Central memory CD8-positive, alpha-beta T cell (primary cell): Measurements from ENCODE around the gene CCDC73.

Source experiments
- ATAC-seq: fragments of 150-1000 bp; cut with Tn5 transposase; replicated peaks from 2 replicates; pipeline ENCODE4 v1.10.0; 2022; ENCODE audit warnings: mild to moderate bottlenecking, moderate FRiP score, moderate number of reproducible peaks; ENCODE audit not compliant: poor library complexity, severe bottlenecking; ENCODE audit errors: extremely low read depth
- DNase-seq, 2 donors: peaks; one replicate each; pipeline ENCODE4 v3.0.0; 2021; ENCODE audit warnings: low spot score in 2 of 2
- H3K27ac Mint-ChIP-seq: one replicate; pipeline ENCODE4 v1.8.0; 2022; ENCODE audit warnings: low read depth, mild to moderate bottlenecking, moderate library complexity, mixed read lengths
- H3K27me3 Mint-ChIP-seq: one replicate; pipeline ENCODE4 v1.8.0; 2022; ENCODE audit warnings: mixed read lengths
- H3K36me3 Mint-ChIP-seq: one replicate; pipeline ENCODE4 v1.8.0; 2022; ENCODE audit warnings: mild to moderate bottlenecking, moderate library complexity, mixed read lengths; ENCODE audit not compliant: insufficient read depth
- H3K4me1 Mint-ChIP-seq: one replicate; pipeline ENCODE4 v1.8.0; 2022; ENCODE audit warnings: mixed read lengths
- H3K4me3 Mint-ChIP-seq: one replicate; pipeline ENCODE4 v1.8.0; 2022; ENCODE audit warnings: mild to moderate bottlenecking, moderate library complexity, mixed read lengths
- H3K9me3 Mint-ChIP-seq: one replicate; pipeline ENCODE4 v1.8.0; 2022; ENCODE audit warnings: mixed read lengths

CCDC73 gene

DNA sequence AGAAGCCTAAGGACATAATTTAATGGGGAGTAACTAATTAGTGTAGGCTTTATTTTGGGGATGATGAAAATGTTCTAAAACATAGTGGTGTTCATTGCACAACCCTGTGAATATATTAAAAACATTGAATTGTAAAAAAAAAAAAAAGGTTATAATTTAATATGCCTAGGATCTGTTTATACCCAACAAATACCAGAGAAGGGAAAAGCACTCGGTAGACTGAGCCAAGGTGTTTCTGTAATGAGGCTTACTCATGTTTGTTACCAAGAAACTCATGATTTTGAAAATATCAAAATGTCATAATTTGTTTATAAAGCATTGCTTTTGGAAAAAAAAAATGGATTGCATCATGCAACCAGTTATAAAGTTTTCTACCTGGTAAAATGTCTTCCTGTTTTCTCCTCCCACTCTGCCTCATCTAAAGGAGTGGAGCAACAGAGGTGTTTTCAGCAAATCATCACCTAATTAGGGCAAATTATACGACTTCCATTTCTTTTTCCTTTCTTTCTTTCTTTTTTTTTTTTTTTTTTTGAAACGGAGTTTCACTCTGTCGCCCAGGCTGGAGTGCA, 225.1 kb downstream of the CCDC73 start:
- ATAC-seq: no peak
- Mint-ChIP-seq H3K27ac (no peak overlapping the region), H3K4me3 (no peak overlapping the region), H3K36me3 (peaks cover 2% of the 10 kb centered on the region), H3K27me3 (peaks cover 31% of the 10 kb centered on the region), H3K9me3 (no peaks in the 10 kb centered on the region), H3K4me1 (peaks cover 13% of the 10 kb centered on the region)
- no peak for DNase-seq

DNA sequence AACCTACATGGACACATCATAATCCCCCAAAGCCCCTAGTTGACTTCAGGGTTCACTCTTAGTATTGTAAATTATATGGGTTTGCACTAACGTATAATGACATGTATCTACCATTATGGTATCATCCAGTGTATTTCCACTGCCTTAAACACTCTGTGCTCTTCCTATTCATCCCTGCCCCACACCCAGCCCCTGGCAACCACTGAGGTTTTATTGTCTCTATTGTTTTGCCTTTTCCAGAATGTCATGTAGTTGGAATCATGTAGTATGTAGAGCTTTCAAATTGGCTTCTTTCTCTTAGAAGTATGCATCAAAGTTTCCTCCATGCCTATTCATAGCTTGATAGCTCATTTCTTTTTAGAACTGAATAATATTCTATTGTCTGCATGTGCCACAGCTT, 227.3 kb downstream of the CCDC73 start:
- H3K4me1 Mint-ChIP-seq: peaks cover 13% of the 10 kb centered on the region
- H3K4me3 Mint-ChIP-seq: no peak overlapping the region
- H3K27me3 Mint-ChIP-seq: peaks cover 23% of the 10 kb centered on the region
- no peak for DNase-seq
- H3K27ac Mint-ChIP-seq: no peak overlapping the region
- H3K9me3 Mint-ChIP-seq: no peaks in the 10 kb centered on the region
- ATAC-seq: no peak
- H3K36me3 Mint-ChIP-seq: peaks cover 2% of the 10 kb centered on the region

DNA sequence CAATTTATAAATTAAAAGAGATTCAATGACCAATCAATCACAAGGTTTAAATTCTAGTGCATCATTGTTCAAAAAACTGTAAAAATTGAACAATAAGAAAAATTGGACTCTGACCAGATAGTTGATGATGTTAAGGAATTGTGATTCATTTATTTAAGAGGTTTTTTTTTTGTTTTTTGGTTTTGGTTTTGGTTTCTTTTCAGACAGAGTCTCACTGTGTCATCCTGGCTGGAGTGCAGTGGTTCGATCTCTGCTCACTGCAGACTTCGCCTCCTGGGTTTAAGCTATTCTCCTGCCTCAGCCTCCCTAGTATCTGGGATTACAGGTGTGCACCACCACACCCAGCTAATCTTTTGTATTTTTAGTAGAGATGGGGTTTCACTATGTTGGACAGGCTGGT, 227.9 kb downstream of the CCDC73 start:
- no peaks in the 10 kb centered on the region for H3K9me3 Mint-ChIP-seq
- no peak for ATAC-seq
- peaks cover 16% of the 10 kb centered on the region for H3K27me3 Mint-ChIP-seq
- H3K36me3 Mint-ChIP-seq: peaks cover 2% of the 10 kb centered on the region
- H3K27ac Mint-ChIP-seq: no peak overlapping the region
- H3K4me3 Mint-ChIP-seq: no peak overlapping the region
- peaks cover 13% of the 10 kb centered on the region for H3K4me1 Mint-ChIP-seq
- DNase-seq: no peak

DNA sequence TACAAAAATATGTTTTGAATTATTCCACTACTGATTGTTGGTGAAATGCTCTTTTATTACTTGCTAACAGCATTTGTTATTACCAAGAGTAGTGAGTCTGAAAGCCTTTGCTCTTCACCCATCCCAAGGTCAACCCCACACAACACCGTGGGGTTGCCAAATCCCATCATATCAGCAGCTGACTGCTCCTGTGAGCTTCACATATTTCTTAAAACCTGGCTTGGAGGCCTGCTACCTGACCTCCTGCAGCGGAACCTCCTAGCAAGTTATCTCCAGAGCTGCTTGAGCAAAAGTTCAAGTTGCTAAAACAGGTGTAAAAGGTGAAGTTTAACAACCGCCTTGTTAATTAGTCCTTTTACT, 230.9 kb downstream of the CCDC73 start:
- no peaks in the 10 kb centered on the region for H3K27me3 Mint-ChIP-seq
- H3K36me3 Mint-ChIP-seq: peaks cover 2% of the 10 kb centered on the region
- ATAC-seq (no peak), DNase-seq (no peak)
- H3K9me3 Mint-ChIP-seq: no peaks in the 10 kb centered on the region
- H3K4me3 Mint-ChIP-seq: no peak overlapping the region
- H3K4me1 Mint-ChIP-seq: peaks cover 13% of the 10 kb centered on the region
- no peak overlapping the region for H3K27ac Mint-ChIP-seq

DNA sequence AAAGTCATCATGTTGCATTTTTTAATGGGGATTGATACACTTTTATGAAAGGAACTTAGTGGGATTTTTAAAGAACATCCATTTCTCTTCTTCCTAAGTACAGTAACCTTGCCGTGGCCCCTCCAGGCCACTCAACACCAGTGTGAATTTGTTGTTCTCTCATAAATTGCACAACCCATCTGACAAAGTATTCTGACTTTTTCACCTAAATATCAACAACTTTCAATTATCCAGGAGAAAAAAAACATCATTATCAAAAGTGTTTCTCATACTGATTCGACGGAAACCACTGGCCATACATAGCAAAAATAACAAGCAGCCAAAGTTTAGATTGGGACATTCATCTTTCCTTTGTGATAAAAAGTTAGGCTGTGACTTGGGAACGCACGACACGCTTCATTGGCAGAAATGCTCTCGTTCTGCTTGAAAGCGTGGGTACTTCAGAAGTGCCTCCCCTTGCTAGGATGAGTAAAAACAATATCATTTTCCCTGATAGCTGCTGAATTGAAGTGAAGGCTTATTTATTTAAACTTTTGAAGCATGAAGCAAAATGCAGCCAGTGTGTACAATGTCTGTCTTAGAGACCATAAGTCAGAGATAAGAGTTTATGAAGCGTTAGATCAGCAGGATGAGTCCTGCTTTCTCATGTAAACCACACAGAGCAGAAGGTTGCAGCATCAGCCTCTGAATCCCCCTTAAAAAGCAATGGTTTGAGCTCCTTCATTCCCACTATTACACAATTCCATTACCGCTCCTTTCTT, 231.4 kb downstream of the CCDC73 start:
- Mint-ChIP-seq H3K27me3 (no peaks in the 10 kb centered on the region), H3K4me3 (no peak overlapping the region), H3K9me3 (no peaks in the 10 kb centered on the region), H3K4me1 (peaks cover 13% of the 10 kb centered on the region), H3K36me3 (peaks cover 2% of the 10 kb centered on the region), H3K27ac (no peak overlapping the region)
- no peak for DNase-seq
- ATAC-seq: no peak

DNA sequence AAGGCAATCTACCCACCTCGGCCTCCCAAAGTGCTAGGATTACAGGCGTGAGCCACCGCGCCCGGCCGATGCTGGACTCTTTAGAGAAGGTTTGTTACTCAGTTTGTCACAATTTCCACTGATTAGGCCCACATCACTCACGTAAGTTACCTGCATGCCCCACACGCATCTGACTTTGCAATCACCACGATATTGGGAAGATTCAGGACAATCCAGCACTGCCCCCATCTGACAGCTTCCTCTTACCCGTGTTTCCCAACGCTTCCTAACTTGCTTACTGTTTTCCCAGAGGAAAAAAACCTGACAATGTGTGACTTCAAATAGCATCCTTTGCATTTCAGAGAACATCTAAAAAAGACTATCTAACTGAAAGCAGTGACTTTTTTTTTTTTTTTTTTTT, 232.6 kb downstream of the CCDC73 start:
- DNase-seq (no peak), ATAC-seq (no peak)
- Mint-ChIP-seq H3K27ac (no peak overlapping the region), H3K9me3 (no peaks in the 10 kb centered on the region), H3K4me3 (no peak overlapping the region), H3K4me1 (peaks cover 9% of the 10 kb centered on the region), H3K27me3 (no peaks in the 10 kb centered on the region), H3K36me3 (peaks cover 2% of the 10 kb centered on the region)

DNA sequence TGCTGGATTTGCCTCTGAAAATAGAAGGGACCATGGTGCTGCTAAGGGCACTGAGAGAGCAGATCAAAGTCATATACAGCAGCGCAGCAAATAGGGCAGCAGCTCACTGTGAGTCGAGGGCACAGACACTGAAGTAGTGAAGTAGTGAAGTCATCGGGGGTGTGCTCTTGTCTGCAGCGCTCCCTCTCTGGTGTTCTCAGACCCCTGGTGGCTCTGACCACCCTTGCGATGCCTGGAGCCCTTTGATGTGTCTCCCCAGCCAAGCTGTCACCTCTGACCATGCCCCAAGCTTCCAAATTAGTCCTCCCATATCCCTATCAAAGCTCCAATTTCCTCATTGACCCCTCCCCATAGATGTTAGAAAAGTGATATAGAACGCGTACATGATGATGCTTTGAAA, 238.6 kb downstream of the CCDC73 start:
- DNase-seq (no peak), ATAC-seq (no peak)
- Mint-ChIP-seq H3K36me3 (no peaks in the 10 kb centered on the region), H3K4me3 (no peak overlapping the region), H3K4me1 (no peaks in the 10 kb centered on the region), H3K27me3 (peaks cover 24% of the 10 kb centered on the region), H3K27ac (no peak overlapping the region), H3K9me3 (no peaks in the 10 kb centered on the region)

DNA sequence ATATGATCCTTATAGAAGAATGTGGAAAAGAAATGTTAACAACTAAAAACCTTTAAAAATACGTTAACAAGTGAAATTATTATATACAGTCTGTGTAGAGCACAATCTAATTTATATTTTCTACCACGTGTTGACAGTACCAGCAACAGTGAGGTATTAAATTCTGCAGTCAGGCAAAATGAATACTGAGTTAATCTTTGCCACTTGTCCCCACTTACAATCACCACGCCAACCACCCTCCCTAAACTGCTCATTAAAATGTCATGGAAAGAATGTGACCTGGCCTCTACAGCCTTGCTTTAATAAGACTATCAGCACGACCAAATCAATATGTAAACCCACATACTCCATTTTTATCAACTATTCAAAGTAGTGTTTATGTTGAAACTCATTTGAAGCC, 239.4 kb downstream of the CCDC73 start:
- H3K27ac Mint-ChIP-seq: no peak overlapping the region
- DNase-seq (no peak), ATAC-seq (no peak)
- H3K36me3 Mint-ChIP-seq: no peaks in the 10 kb centered on the region
- H3K4me1 Mint-ChIP-seq: no peaks in the 10 kb centered on the region
- H3K9me3 Mint-ChIP-seq: no peaks in the 10 kb centered on the region
- H3K4me3 Mint-ChIP-seq: no peak overlapping the region
- H3K27me3 Mint-ChIP-seq: peaks cover 24% of the 10 kb centered on the region
